Astrocyte of the spinal cord (primary cell): ENCODE measurements around the gene NADSYN1.
"Not testable (repeated sequence)": the region's sequence is repeated elsewhere in the genome, so short reads cannot be mapped to it uniquely, and the experiment has no call there.

Experiments
- DNase-seq: peaks from one replicate; pipeline ENCODE4 v3.0.0; 2011; ENCODE audit warnings: low read depth, low spot score
- H3K4me3 ChIP-seq: 2 replicates; pipeline ENCODE4 v1.5.1; 2011; ENCODE audit warnings: low read depth, mild to moderate bottlenecking, low read length, moderate library complexity
- in situ Hi-C: cut with HindIII; loops from 2 replicates; pipeline ENCODE4 v1.10.0; 2017; ENCODE audit warnings: low sequenced_read_pairs
- TF ChIP-seq, protein P1 (sequence below): IDR thresholded peaks from 2 replicates; pipeline ENCODE4 v1.5.1; 2012; ENCODE audit warnings: low read depth, mild to moderate bottlenecking, low read length, inconsistent platforms

Gene NADSYN1

DNA sequence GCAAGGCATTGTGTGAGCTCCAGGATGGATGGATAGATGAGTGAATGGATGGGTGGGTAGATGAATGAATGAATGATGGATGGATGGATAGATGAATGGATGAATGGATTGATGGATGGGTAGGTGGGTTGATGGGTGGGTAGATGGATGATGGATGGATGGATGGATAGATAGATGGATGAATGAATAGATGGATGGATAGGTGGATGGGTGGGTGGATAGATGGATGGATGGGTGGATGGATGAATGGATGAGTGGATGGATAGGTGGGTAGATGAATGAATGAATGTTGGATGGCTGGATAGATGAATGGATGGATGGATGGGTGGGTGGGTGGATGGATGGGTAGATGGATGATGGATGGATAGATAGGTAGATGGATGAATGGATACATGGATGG lies 38.4 kb upstream of the NADSYN1 start:
- in situ Hi-C loops: no loop called here
- TF ChIP-seq, protein P1, sequence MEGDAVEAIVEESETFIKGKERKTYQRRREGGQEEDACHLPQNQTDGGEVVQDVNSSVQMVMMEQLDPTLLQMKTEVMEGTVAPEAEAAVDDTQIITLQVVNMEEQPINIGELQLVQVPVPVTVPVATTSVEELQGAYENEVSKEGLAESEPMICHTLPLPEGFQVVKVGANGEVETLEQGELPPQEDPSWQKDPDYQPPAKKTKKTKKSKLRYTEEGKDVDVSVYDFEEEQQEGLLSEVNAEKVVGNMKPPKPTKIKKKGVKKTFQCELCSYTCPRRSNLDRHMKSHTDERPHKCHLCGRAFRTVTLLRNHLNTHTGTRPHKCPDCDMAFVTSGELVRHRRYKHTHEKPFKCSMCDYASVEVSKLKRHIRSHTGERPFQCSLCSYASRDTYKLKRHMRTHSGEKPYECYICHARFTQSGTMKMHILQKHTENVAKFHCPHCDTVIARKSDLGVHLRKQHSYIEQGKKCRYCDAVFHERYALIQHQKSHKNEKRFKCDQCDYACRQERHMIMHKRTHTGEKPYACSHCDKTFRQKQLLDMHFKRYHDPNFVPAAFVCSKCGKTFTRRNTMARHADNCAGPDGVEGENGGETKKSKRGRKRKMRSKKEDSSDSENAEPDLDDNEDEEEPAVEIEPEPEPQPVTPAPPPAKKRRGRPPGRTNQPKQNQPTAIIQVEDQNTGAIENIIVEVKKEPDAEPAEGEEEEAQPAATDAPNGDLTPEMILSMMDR: no peak
- no peak overlapping the region for H3K4me3 ChIP-seq
- DNase-seq: no peak

DNA sequence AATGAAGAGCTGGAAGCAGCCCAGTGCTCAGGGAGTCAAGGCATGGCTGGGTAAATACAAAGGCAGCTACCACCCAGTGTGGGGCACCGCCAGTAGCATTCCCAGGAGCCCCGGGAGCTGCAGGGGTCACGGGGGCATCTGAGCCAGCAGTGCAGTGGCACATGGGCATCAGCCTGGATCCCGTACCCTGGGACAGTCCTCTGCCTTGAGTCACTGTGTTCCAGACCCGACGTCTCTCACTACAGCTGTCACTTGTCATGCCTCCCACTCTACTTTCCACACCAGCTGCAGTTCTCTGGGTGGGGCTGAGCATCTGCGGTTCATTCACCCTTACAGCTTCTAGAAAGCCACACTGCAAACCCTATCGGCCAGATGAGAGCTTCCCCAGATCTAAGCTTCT lies 34.4 kb upstream of the NADSYN1 start:
- no peak for DNase-seq
- TF ChIP-seq, protein P1: no peak
- H3K4me3 ChIP-seq: no peak overlapping the region
- in situ Hi-C loops: no loop called here

DNA sequence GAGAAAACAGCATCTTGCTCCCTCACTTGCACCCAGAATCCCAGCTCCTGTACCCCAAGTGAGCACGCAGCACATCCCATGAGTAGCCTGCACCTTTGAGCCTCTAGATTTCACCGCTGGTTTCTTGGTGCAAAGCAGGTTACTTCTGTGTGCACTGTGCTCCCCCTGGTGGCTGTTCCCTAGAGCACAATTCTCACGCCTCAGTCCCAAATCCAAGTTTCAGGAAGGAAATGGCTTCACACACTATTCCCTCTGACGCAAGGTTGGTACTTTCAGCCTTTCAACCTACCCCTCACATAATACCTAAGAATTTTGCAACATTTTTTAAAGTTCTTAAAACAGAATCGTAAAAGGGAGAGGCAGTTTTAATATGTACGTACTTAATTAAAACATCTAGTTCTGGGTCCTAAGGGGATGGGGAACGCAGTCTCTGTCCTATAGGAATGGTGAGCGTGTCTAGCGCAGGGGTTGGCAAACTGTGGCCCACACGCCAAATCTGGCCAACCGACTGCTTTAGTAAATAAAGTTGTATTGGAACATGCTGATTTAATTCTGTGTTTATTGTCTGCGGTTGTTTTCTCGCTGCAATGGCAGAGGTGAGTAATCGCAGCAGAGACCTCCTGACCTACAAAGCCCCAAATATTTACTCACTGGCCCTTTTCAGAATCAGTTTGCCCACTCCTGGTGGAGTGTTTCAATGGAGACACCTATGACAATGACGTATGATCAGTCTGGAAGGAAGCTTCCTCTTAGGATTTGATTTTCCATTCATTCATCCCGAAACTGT lies 32.4 kb upstream of the NADSYN1 start:
- in situ Hi-C loops: no loop called here
- H3K4me3 ChIP-seq: no peak overlapping the region
- peak; percentile 41 for DNase-seq
- TF ChIP-seq, protein P1: peak; percentile 75

DNA sequence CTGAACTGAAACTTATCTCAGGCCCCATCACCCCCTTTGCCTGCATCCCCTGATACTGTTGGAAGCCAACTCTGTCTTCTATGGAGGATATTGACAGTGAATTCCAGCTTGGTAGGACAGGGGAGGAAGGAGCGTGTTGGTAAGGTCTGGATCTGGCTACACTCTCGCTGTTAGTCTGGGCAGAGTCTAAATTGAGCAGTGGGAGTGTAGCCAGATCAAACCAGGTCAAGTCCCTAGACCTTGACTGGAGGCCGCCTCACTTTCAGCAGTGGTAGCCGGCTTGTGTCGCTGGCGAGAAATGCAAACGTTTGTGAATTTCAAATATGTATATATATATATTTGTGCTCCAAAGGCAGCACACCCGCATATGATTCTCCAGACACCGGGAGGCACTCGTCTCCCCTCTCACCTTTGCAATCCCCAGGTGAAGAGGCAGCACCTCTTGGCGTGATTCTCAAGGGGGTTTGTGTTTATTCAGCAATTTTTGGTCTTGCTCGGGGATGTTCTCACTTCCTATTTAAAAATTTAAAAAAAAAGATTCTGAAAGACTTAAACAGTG lies 31.5 kb upstream of the NADSYN1 start:
- TF ChIP-seq, protein P1: no peak
- no peak for DNase-seq
- in situ Hi-C loops: no loop called here
- no peak overlapping the region for H3K4me3 ChIP-seq

DNA sequence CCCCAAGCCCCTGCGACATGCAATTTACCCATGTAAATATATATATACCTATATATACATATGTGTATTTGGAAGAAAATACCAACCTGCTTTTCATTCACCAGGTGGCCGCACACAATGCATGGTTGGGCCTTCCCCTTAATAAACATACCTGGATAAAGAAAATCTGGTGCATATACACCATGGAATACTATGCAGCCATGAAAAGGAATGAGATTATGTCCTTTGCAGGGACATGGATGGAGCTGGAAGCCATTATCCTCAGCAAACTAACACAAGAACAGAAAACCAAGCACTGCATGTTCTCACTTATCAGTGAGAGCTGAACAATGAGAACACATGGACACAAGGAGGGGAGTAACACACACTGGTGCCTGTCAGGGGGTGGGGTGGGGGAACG lies 30.7 kb upstream of the NADSYN1 start:
- H3K4me3 ChIP-seq, DNase-seq, in situ Hi-C loops: not testable (repeated sequence)

DNA sequence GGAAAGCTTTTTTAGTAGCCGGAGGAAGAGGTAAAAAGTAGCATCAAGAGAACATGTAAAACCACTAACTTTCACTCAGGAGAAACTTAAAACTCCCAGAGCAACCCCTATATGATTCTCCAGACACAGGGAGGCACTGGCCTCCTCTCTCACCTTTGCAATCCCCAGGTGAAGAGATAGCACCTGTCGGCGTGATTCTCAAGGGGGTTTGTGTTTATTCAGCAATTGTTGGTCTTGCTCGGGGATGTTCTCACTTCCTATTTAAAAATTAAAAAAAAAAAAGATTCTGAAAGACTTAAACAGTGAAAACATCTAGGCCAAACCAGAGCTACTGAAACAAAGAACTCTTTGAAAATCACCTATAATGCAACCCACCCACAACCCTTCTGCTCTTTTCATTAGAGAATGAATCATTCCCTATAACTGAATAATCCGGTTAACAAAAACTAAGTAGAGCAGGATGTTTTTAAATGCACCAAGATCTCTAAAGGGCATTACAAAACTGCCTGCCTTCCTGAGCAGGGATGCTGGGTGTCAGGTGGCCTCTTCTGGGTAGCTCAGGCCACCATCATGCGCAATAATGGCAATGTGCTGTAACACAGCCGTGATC lies 29.7 kb upstream of the NADSYN1 start:
- no peak for DNase-seq
- TF ChIP-seq, protein P1: no peak
- H3K4me3 ChIP-seq: no peak overlapping the region
- in situ Hi-C loops: no loop called here

DNA sequence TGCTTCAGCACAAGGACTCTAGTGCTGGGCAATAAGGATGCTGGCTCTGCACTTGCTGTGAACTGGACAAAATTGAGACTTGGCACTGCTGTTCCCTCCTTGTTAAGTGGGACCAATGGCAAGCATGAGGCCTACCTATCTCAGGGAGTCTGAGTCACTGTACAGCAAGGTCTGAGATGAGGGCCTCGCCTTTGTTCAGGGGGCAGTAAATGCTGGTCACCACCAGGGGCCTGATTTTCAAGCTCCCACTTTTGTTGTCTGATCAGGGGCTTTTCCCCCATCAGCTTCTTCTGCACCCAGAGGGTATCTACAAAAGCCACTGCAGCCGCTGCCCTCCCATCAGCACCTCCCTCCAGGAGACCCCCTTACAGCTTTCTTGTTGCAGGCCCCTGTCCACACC lies 27.6 kb upstream of the NADSYN1 start:
- in situ Hi-C loops: no loop called here
- no peak overlapping the region for H3K4me3 ChIP-seq
- DNase-seq: no peak
- TF ChIP-seq, protein P1: peak; percentile 2
